GM12875 (cell line): ENCODE measurements around the gene FLT1.

Experiments used
- H3K4me3 ChIP-seq: one replicate; pipeline ENCODE4 v1.5.1; 2011; ENCODE audit warnings: low read depth, low read length, control low read depth
- TF ChIP-seq, protein P1 (sequence below): IDR thresholded peaks from 2 replicates; pipeline ENCODE4 v1.5.1; 2011; ENCODE audit warnings: low read depth, mild to moderate bottlenecking, control low read depth, inconsistent platforms, low read length, moderate library complexity, borderline replicate concordance; ENCODE audit not compliant: insufficient read depth

Gene FLT1

DNA sequence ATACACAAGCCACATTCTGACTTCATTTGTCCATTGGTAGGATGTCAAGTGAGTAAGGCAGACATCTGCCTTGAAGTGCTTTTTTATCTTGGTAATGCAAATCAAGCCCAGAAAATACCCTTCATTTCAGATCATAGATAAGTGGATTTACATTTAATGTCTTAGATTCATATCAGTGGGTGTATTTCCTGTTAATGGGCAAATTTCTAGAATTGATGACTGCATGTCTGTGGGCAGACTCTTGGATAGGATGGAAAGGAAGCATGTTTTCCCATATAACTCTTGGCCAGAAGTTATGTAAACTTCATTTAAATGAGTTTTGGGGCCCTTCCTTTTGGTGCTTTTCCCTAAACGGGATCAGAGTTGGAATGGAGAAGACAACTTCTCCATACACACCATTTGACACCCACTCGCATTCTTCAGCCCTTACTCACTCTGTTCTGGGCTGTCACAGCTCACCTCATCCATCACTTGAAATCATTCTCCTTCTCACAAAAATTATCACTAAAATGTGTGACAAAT is 154.6 kb downstream of the FLT1 start:
- H3K4me3 ChIP-seq = no peak overlapping the region
- TF ChIP-seq, protein P1, sequence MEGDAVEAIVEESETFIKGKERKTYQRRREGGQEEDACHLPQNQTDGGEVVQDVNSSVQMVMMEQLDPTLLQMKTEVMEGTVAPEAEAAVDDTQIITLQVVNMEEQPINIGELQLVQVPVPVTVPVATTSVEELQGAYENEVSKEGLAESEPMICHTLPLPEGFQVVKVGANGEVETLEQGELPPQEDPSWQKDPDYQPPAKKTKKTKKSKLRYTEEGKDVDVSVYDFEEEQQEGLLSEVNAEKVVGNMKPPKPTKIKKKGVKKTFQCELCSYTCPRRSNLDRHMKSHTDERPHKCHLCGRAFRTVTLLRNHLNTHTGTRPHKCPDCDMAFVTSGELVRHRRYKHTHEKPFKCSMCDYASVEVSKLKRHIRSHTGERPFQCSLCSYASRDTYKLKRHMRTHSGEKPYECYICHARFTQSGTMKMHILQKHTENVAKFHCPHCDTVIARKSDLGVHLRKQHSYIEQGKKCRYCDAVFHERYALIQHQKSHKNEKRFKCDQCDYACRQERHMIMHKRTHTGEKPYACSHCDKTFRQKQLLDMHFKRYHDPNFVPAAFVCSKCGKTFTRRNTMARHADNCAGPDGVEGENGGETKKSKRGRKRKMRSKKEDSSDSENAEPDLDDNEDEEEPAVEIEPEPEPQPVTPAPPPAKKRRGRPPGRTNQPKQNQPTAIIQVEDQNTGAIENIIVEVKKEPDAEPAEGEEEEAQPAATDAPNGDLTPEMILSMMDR = no peak

DNA sequence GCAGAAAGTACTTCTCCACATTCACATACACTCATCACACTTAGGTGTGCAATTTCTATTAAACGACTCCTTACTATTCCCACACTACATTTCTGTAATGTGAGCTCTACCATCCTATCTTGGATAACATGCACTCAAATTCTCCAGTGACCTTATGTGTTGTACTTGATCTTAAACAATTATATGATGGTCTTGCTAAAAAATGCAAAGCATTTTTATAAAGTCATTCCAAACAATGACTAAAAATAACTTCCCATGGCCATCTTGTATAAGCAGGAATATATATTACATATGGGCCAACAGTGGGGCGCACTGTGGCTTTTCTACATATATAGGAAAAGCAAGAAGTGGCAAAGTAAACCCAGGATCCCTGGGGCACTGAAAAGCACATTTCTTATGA is 155.5 kb downstream of the FLT1 start:
- H3K4me3 ChIP-seq = no peak overlapping the region
- TF ChIP-seq, protein P1 = no peak

DNA sequence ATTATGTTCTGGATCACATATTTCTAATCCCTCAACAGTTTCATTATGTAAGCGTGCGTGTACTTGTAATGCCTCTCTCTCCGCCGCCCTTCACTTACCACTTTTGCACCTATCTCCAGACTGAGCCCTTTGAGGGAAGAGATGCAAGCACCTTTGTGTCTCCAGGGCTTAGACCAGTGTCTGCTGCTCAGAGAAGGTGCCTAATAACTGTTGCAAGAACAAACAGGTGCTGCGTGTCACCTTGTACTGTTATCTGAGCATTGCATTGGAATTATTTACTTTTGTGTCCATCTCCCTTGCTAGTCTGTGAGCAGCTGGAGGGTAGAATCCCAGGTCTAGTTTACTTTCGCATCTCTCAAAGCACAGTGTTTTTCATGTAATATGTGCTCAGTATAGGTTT is 156.2 kb downstream of the FLT1 start:
- H3K4me3 ChIP-seq = no peak overlapping the region
- TF ChIP-seq, protein P1 = no peak

DNA sequence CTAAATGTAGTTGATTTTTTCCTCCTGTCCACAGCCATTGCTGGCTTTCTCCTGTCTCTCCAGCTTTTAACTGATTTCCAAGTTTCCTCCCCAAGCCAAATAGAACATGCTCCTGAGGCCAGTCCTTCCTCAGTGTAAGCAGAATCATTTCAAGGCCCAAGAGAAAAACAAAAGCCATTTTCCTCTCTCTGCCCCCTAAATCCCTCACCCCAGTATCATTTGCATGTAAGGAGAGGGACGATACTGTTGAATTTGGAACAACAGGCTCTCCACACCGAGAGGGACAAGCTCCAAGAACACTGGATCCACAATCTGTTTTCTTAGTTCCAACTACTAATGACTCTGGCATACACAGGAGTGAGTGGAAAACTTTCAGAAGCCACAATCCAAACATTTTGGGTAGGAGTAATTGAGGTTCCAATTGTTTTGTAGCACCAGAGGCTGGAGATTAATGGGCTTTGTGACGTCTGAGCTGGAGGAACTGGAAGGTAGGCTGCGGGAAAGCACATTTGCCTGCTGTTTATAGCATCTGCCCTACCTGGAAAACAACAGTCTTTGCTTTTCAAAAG is 156.8 kb downstream of the FLT1 start:
- TF ChIP-seq, protein P1 = no peak
- H3K4me3 ChIP-seq = no peak overlapping the region

DNA sequence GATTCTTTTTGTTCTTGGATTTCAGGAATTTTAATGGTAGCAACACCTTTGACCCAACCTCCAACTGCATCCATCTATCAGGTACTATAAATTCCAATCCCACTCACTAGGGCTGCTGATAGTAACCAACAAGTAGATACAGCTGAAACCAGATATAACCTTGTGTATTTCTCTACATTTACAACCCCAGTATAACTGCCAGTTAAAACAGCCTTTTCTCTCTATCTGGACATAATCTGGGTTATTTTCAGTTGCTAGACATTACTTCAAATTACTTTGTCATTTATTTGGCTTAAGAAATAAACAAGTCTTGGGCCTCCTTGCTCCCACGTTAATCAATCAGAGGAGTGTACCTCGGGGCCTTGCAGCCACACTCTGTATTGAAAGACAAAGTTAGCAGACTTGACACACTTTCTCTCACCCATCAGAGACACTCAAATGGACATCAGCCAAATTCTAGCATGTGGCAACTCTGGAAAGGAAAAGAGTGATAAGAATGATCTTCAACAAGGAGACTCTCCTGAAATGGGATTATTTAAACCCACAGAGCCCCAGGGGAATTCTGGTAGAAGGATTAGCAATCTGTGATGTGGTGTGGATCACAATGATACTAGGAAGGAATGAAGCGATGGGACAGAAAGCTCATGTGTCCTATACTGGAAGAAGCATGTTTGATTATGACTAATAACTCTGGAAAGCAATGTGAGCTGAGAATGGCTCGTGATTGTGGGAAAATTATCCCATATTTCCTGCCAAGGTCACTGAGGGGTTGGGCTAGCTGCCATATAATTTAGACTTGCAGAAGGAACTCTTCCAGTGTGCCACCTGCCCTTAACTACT is 157.5 kb downstream of the FLT1 start:
- no peak overlapping the region for H3K4me3 ChIP-seq
- TF ChIP-seq, protein P1 = no peak

DNA sequence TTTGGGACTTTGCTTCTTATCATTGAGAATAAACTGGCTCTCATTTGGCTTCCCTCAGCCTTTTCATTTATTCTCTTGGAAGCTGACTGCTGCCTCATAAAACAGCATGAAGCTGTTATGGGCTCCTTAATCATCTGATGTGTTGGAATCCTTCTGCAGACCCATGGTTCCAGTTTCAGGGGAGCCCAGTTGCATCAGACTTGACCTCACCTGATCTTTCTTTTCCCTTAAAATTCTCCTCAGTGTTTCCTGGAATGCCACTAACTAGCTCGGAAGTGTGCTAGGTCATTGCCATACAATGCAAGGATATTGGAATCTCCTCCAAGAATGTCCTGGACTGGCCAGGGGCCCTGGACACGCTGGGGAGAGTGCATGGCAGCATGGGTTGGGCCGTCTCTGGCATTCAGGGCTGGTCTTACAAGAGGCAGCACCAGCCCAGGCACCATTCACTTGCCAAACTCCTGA is 158.7 kb downstream of the FLT1 start:
- TF ChIP-seq, protein P1 = no peak
- no peak overlapping the region for H3K4me3 ChIP-seq
